KOPT-K1 (cell line): Measurements from ENCODE around the gene YIPF5.

Source experiments
- H3K27ac ChIP-seq: fragments of 200-600 bp; sonication (generic); 2 replicates; pipeline ENCODE4 v1.5.1; 2016; ENCODE audit warnings: antibody characterized with exemption, mild to moderate bottlenecking, low read depth, low read length; ENCODE audit not compliant: poor library complexity, severe bottlenecking
- H3K36me3 ChIP-seq: fragments of 200-600 bp; sonication (generic); 2 replicates; pipeline ENCODE4 v1.5.1; 2017; ENCODE audit warnings: antibody characterized with exemption, mild to moderate bottlenecking, low read length, moderate library complexity; ENCODE audit not compliant: insufficient read depth
- H3K9me3 ChIP-seq: fragments of 200-600 bp; sonication (generic); 2 replicates; pipeline ENCODE4 v1.5.1; 2017; ENCODE audit warnings: antibody characterized with exemption, low read length, mild to moderate bottlenecking; ENCODE audit not compliant: insufficient read depth, poor library complexity, severe bottlenecking

YIPF5 gene

DNA sequence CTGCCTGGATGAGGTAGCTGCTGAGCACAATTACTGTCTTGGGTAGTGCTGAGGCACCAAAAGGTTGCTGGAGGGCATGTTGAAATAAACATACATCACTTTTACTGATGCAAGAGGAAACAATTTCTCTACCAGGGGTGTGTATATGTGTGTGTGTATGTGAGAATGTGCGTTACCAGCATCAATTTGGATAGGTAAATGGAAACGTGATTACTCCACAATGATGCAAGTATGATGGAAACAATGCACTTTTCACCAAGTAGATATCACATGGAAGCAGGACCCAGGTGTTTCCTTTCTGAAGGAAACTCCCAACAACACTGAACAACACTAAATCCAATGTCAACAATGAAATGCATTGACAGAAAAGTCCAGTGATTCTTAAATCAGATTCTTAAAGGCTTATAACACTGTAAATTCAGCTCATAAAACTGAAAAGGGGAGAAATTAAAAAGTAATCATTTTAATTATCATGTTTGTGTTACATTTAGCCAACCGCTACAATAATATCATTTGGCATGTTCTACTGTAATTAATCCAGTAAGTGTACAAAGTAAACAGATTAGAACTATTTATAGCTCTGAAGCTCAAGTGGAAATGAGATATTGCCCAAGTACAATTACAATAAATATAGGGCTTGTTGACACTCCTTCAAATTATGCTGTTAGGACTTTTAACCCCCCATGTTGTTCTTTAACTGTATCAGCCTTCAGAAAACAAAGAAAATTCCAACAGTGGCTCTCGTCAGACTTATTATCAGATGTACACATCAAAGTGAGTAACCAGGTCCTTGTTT lies 25.3 kb downstream of the YIPF5 start:
- no peaks in the 10 kb centered on the region for H3K36me3 ChIP-seq
- H3K9me3 ChIP-seq = no peaks in the 10 kb centered on the region
- H3K27ac ChIP-seq = no peak overlapping the region

- Histone ChIP-seq H3K36me3 (no peaks in the 10 kb centered on the region), H3K27ac (no peak overlapping the region), H3K9me3 (no peaks in the 10 kb centered on the region)
Observed at GRCh38 chr5:144143625-144144024, 26.8 kb downstream of the YIPF5 start.

- Histone ChIP-seq H3K36me3 (no peaks in the 10 kb centered on the region), H3K9me3 (no peaks in the 10 kb centered on the region), H3K27ac (no peak overlapping the region)
Observed at GRCh38 chr5:144142824-144143162, 27.7 kb downstream of the YIPF5 start.

DNA sequence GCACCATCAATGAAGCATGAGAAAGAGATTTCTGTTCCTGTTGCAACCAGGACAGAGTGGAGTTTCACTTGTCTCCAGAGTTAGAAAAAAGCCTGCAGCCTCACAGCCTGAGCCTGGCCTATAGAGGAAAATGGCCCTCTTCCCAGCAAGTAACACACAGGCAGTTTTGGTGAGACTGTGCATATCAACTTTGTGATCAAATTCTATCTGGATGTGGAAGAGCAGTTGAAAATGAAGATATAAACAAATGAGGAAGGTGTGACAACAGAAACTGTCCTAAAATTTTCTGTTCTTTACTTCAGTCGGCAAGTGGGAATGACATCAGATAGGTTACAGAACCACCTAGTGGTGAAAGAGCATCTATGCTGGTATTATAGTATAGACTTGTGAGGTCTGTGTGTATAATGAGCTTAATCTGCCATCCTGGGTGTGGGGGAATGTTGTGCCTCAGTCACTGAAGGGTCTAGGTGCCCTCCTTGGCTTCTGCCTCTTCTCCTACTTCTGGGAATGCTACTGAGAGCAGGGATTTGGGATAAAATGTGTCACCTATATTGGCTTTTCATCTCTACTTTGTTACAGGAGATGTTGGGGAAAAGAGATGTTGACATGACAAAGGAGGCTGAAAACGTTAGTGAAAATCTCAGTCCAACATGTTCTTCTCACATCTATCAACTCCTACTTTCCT lies 28.2 kb downstream of the YIPF5 start:
- Histone ChIP-seq H3K27ac (no peak overlapping the region), H3K9me3 (no peaks in the 10 kb centered on the region), H3K36me3 (no peaks in the 10 kb centered on the region)

DNA sequence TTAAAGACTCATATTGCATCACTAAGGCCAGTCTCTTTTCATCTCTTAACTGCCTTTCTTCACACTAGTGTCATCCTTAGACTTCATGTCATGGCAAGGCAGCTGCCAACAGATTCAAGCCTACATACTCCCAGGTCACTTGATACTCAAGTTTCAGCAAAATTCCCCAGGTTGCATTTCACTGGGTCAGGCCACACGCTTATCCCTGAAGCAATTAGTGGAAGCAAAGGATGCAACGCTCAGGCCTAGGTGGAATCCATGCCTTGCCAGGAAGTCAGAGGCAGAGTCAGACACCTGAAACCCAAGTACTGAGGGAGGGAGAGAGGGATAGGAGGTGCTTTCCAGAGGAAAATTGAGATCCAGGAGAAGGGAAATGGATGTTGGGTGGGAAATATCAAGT lies 28.9 kb downstream of the YIPF5 start:
- Histone ChIP-seq H3K36me3 (no peaks in the 10 kb centered on the region), H3K9me3 (no peaks in the 10 kb centered on the region), H3K27ac (no peak overlapping the region)

- Histone ChIP-seq H3K9me3 (no peaks in the 10 kb centered on the region), H3K36me3 (no peaks in the 10 kb centered on the region), H3K27ac (no peak overlapping the region)
Observed at GRCh38 chr5:144139586-144139985, 30.9 kb downstream of the YIPF5 start.

GRCh38 chr5:144135113-144135762 lies 35.2 kb downstream of the YIPF5 start:
- Histone ChIP-seq H3K27ac (no peak overlapping the region), H3K36me3 (no peaks in the 10 kb centered on the region), H3K9me3 (no peaks in the 10 kb centered on the region)

DNA sequence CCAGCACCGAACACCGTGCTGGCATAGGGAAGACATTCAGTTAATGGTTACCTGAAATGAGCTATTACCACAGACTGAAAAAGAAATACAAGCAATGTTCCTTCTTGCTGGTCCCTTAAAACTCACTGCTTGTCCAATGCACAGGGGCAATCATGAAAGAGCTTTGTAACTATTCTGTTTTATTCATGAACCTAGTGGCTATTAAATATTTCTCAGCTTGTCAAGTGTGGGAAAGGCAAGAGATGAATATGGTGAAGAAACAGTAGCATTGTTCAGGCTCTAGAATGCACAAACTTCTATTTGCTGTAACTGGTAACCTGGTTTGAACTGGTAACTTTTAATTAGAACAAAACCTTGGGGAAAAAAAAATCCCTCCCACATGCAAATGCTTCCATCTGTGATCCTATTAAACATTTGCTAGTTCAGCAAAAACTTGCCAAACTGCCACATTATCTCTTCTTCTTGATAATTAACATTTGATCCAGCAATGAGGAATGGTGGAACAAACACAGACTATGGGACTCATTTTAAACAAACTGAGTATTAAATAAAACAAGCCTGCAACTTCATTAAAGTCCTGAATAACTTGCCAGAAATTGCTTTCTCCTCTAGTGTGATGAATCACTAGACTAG lies 36.1 kb downstream of the YIPF5 start:
- no peaks in the 10 kb centered on the region for H3K9me3 ChIP-seq
- no peak overlapping the region for H3K27ac ChIP-seq
- H3K36me3 ChIP-seq = no peaks in the 10 kb centered on the region

GRCh38 chr5:144133050-144133633 lies 37.3 kb downstream of the YIPF5 start:
- no peaks in the 10 kb centered on the region for H3K9me3 ChIP-seq
- no peak overlapping the region for H3K27ac ChIP-seq
- H3K36me3 ChIP-seq = no peaks in the 10 kb centered on the region

DNA sequence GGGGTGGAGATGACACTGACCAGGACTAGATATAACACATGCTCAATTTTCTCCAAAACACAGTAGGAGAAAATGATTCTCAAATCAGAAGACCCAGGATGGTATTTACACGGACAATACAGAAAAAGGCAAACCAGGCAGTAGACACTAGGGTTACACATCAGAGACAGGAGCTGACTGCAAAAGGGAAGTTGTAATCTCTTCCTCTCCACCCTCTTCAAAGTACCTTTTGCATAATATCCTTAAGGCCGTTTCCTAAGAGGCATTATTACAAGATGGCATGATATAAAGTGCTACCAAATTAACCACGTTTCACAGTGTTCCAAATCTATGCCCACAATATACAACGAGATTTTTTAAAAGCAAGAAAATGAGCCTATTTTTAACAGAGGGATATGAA lies 39.2 kb downstream of the YIPF5 start:
- no peaks in the 10 kb centered on the region for H3K9me3 ChIP-seq
- H3K36me3 ChIP-seq = no peaks in the 10 kb centered on the region
- no peak overlapping the region for H3K27ac ChIP-seq

GRCh38 chr5:144130306-144130705 lies 40.2 kb downstream of the YIPF5 start:
- Histone ChIP-seq H3K9me3 (no peaks in the 10 kb centered on the region), H3K36me3 (no peaks in the 10 kb centered on the region), H3K27ac (no peak overlapping the region)

DNA sequence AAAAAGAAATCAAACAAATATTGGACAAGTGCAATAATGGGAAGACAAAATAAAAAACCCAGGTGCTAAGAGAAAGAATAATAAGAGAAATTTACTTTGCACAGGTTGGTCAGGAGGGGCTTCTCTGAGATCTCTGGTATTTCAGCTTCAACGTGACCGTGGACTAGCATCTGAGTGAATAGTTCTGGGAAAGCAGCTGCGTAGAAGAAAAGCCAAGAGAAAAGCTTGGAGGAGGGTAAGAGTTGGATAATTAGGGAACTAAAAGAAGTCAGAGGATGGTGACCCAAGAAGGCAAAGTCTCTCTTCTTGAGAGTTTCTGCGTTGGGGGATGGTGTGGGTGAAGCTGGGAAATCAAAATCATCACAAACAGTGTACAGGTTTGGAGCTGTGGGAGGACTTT lies 41.6 kb downstream of the YIPF5 start:
- no peaks in the 10 kb centered on the region for H3K9me3 ChIP-seq
- H3K36me3 ChIP-seq = no peaks in the 10 kb centered on the region
- H3K27ac ChIP-seq = no peak overlapping the region

- H3K36me3 ChIP-seq = no peaks in the 10 kb centered on the region
- H3K27ac ChIP-seq = no peak overlapping the region
Observed at GRCh38 chr5:144126707-144127106, 43.8 kb downstream of the YIPF5 start.

DNA sequence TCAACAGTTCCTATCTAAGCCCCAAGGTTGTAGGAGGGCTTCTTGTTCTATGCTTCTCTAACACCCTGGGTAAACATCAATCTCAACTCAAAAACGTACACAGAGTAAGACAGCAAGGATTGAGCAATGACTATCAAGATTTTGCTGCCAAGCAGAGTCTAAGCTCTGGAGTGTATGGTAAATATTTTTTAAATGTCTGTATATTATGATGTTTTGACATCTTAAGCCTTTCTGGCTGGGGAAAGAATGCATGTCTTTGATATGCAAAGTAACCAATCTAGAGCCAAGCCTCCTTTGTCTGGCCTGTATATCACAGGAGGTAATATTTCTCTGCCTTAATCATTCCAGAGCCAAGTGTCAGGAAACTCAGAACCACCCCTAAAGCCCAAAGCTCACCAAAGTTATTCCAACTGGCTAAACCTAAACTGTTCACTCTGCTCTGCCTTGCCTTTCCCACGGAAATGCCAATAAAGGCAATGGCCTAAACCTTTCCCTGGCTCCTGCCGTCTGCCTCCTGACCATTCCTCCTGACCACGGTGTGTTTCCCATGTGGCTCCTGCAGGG lies 45.2 kb downstream of the YIPF5 start:
- no peaks in the 10 kb centered on the region for H3K9me3 ChIP-seq
- no peaks in the 10 kb centered on the region for H3K36me3 ChIP-seq
- H3K27ac ChIP-seq = no peak overlapping the region

More at GRCh38 chr5:144126707-144127106, 43.8 kb downstream of the YIPF5 start:
- H3K9me3 ChIP-seq = no peaks in the 10 kb centered on the region

GRCh38 chr5:144122641-144123040 lies 47.8 kb downstream of the YIPF5 start:
- H3K27ac ChIP-seq = no peak overlapping the region
- H3K9me3 ChIP-seq = no peaks in the 10 kb centered on the region
- H3K36me3 ChIP-seq = no peaks in the 10 kb centered on the region
